ENCODE data around the gene UBA7. TPM values are rescaled to one million over a fixed set of nuclear protein-coding genes. Genes with fewer than 3 reads are reported as not detected.
A peak's percentile ranks its signal among the peaks of the same experiment; 100 is the strongest.

UBA7 gene
- total RNA-seq, 1 experiment from 2014 or later, result 12.5 TPM

GRCh38 chr3:49761661-49762060 lies 52.1 kb downstream of the UBA7 start:
- no TSS peak for BruUV-seq (replicated peaks)
- no peak for TF ChIP-seq POLR2AphosphoS5 (IDR thresholded peaks at IDR 0.05; ENCODE audit: low read depth, low read length)
- no peak for TF ChIP-seq TCF7L2 (IDR thresholded peaks at IDR 0.05; ENCODE audit: low read depth, low read length)
- no peak for TF ChIP-seq SIN3A (IDR thresholded peaks at IDR 0.05; ENCODE audit: borderline replicate concordance, insufficient read depth, low read depth, low read length)
- no peak for TF ChIP-seq CTCF (IDR thresholded peaks at IDR 0.05)
- TF ChIP-seq REST (IDR thresholded peaks at IDR 0.05; ENCODE audit: insufficient read depth in 1 of 2, low read depth in 2 of 2, low read length in 1 of 2), result no peak
- Histone ChIP-seq H3K27me3 (ENCODE audit: control insufficient read depth, insufficient read depth, low read length) (no peaks in the 10 kb centered on the region), H3K4me3 (ENCODE audit: low read depth in 2 of 2, low read length in 2 of 2) (no peak overlapping the region), H3K27ac (ENCODE audit: low read length) (no peak overlapping the region), H3K4me1 (ENCODE audit: control insufficient read depth, insufficient read depth, low read length) (no peaks in the 10 kb centered on the region), H3K36me3 (ENCODE audit: control insufficient read depth, insufficient read depth, low read length) (no peaks in the 10 kb centered on the region), H3K9me3 (ENCODE audit: control insufficient read depth, insufficient read depth, low read depth, low read length) (no peaks in the 10 kb centered on the region)
- in situ Hi-C loops (cut with HindIII; ENCODE audit: low pct_unique_long_range_greater_than_20kb, low sequenced_read_pairs), result no loop called here
- intact Hi-C loops (cut with micrococcal nuclease; ENCODE audit: unreplicated experiment), result no loop called here
- ChIA-PET POLR2A (no interaction called here), CTCF (no interaction called here)
- ATAC-seq, result no peak
- DNase-seq (ENCODE audit: low read depth, low spot score), result no peak

GRCh38 chr3:49759226-49759625 lies 54.5 kb downstream of the UBA7 start:
- H3K27me3 ChIP-seq (ENCODE audit: control insufficient read depth, insufficient read depth, low read length), result no peaks in the 10 kb centered on the region

More at GRCh38 chr3:49759226-49759625, 54.5 kb downstream of the UBA7 start:
- no peak for TF ChIP-seq TCF7L2 (IDR thresholded peaks at IDR 0.05; ENCODE audit: low read depth, low read length)
- no peak for TF ChIP-seq SIN3A (IDR thresholded peaks at IDR 0.05; ENCODE audit: borderline replicate concordance, insufficient read depth, low read depth, low read length)
- no peak for TF ChIP-seq POLR2AphosphoS5 (IDR thresholded peaks at IDR 0.05; ENCODE audit: low read depth, low read length)
- no peak for TF ChIP-seq CTCF (IDR thresholded peaks at IDR 0.05)
- TF ChIP-seq REST (IDR thresholded peaks at IDR 0.05; ENCODE audit: insufficient read depth in 1 of 2, low read depth in 2 of 2, low read length in 1 of 2), result no peak
- no peak overlapping the region for H3K4me3 ChIP-seq (ENCODE audit: low read depth in 2 of 2, low read length in 2 of 2)
- in situ Hi-C loops (cut with HindIII; ENCODE audit: low pct_unique_long_range_greater_than_20kb, low sequenced_read_pairs) (no loop called here), intact Hi-C loops (cut with micrococcal nuclease; ENCODE audit: unreplicated experiment) (no loop called here)
- CTCF ChIA-PET, result no interaction called here
- BruUV-seq (replicated peaks), result TSS peak; percentile 53
- ATAC-seq (no peak), DNase-seq (ENCODE audit: low read depth, low spot score) (no peak)
- no peaks in the 10 kb centered on the region for H3K4me1 ChIP-seq (ENCODE audit: control insufficient read depth, insufficient read depth, low read length)
- no peak overlapping the region for H3K27ac ChIP-seq (ENCODE audit: low read length)
- no peaks in the 10 kb centered on the region for H3K36me3 ChIP-seq (ENCODE audit: control insufficient read depth, insufficient read depth, low read length)
- POLR2A ChIA-PET, result no interaction called here
- no peaks in the 10 kb centered on the region for H3K9me3 ChIP-seq (ENCODE audit: control insufficient read depth, insufficient read depth, low read depth, low read length)

All from Panc1 (cell line).